Central memory CD4-positive, alpha-beta T cell (primary cell): ENCODE data around the gene MR1.
"Not testable (repeated sequence)": the region's sequence is repeated elsewhere in the genome, so short reads cannot be mapped to it uniquely, and the experiment has no call there.

Source experiments
- DNase-seq: peaks from one replicate; pipeline ENCODE4 v3.0.0; 2022

Gene MR1

GRCh38 chr1:181032535-181032934, 1.2 kb upstream of the MR1 start:
- DNase-seq: no peak

GRCh38 chr1:181033128-181033798, 520 bp upstream of the MR1 start:
- DNase-seq: no peak

- DNase-seq: not testable (repeated sequence)
These were observed 1.4 kb downstream of the MR1 start for GRCh38 chr1:181035210-181035609.

GRCh38 chr1:181036107-181036836, 2.5 kb downstream of the MR1 start:
- no peak for DNase-seq

GRCh38 chr1:181037386-181037785, 3.6 kb downstream of the MR1 start:
- no peak for DNase-seq

- peak; percentile 65 for DNase-seq
These were observed 4.7 kb downstream of the MR1 start for GRCh38 chr1:181038399-181038873.

GRCh38 chr1:181040284-181040865, 6.6 kb downstream of the MR1 start:
- DNase-seq: no peak

GRCh38 chr1:181043025-181043888, 9.5 kb downstream of the MR1 start:
- no peak for DNase-seq

- DNase-seq: no peak
These were observed 10.7 kb downstream of the MR1 start for GRCh38 chr1:181044449-181044966.

GRCh38 chr1:181045946-181046345, 12.2 kb downstream of the MR1 start:
- not testable (repeated sequence) for DNase-seq

- DNase-seq: no peak
These were observed 15.6 kb downstream of the MR1 start for GRCh38 chr1:181049378-181049777.

GRCh38 chr1:181050922-181051321, 17.1 kb downstream of the MR1 start:
- DNase-seq: no peak

GRCh38 chr1:181056560-181056959, 22.8 kb downstream of the MR1 start:
- DNase-seq: no peak

- DNase-seq: no peak
These were observed 23.3 kb downstream of the MR1 start for GRCh38 chr1:181057079-181057478.

GRCh38 chr1:181059435-181059834, 25.7 kb downstream of the MR1 start:
- no peak for DNase-seq

GRCh38 chr1:181060066-181060465, 26.3 kb downstream of the MR1 start:
- DNase-seq: no peak

GRCh38 chr1:181060947-181061346, 27.2 kb downstream of the MR1 start:
- DNase-seq: not testable (repeated sequence)

- no peak for DNase-seq
These were observed 27.7 kb downstream of the MR1 start for GRCh38 chr1:181061487-181061886.

GRCh38 chr1:181061891-181062835, 28.4 kb downstream of the MR1 start:
- DNase-seq: no peak

- peak; percentile 21 for DNase-seq
These were observed 29.1 kb downstream of the MR1 start for GRCh38 chr1:181062836-181063428.

GRCh38 chr1:181064011-181064623, 30.3 kb downstream of the MR1 start:
- DNase-seq: no peak
